Tibial artery (tissue), 4 donors: ENCODE measurements around the gene IL3RA.

Source experiments
- DNase-seq, 2 donors: peaks; one replicate each; pipeline ENCODE4 v3.0.0-alpha.2; 2019
- H3K27ac ChIP-seq, 2 donors: fragments of 200-600 bp; sonication (generic) in 1 of 2; 1 replicate in 1 of 2; 2 replicates in 1 of 2; pipeline ENCODE4 v1.5.1; 2018 to 2019; ENCODE audit warnings: mild to moderate bottlenecking in 1 of 2
- H3K27me3 ChIP-seq, 2 donors: fragments of 200-600 bp; sonication (generic) in 1 of 2; one replicate each; pipeline versions ENCODE4 v1.5.1 to v1.6.0; 2016 to 2019
- H3K36me3 ChIP-seq, 3 donors: fragments of 200-600 bp; sonication (generic) in 2 of 3; one replicate each; pipeline ENCODE4 v1.5.1; 2016 to 2019; ENCODE audit warnings: mild to moderate bottlenecking in 2 of 3
- H3K4me1 ChIP-seq, 4 donors: fragments of 200-600 bp; sonication (generic) in 2 of 4; 1 replicate in 3 of 4; 2 replicates in 1 of 4; pipeline ENCODE4 v1.5.1; 2016 to 2019
- H3K4me3 ChIP-seq, 2 donors: fragments of 200-600 bp; sonication (generic) in 1 of 2; 1 replicate in 1 of 2; 2 replicates in 1 of 2; pipeline ENCODE4 v1.5.1; 2018 to 2019; ENCODE audit warnings: mild to moderate bottlenecking in 2 of 2
- H3K9me3 ChIP-seq, 3 donors: fragments of 200-600 bp; sonication (generic) in 1 of 3; one replicate each; pipeline ENCODE4 v1.5.1; 2016 to 2019
- intact Hi-C: fragments of 100-400 bp; cut with DNase I; formaldehyde crosslinking; loops from one replicate; pipeline ENCODE4 v1.15.0; 2023; ENCODE audit warnings: low total_unique reads
- TF ChIP-seq, protein P1 (sequence below), 2 experiments: fragments of 200-600 bp in 1 of 2; fragments of 450-650 bp in 1 of 2; IDR thresholded peaks; one replicate each; pipeline ENCODE4 v1.5.1; 2017 to 2019; ENCODE audit warnings: antibody characterized with exemption in 2 of 2, mild to moderate bottlenecking in 1 of 2, moderate library complexity in 1 of 2

The IL3RA gene

DNA sequence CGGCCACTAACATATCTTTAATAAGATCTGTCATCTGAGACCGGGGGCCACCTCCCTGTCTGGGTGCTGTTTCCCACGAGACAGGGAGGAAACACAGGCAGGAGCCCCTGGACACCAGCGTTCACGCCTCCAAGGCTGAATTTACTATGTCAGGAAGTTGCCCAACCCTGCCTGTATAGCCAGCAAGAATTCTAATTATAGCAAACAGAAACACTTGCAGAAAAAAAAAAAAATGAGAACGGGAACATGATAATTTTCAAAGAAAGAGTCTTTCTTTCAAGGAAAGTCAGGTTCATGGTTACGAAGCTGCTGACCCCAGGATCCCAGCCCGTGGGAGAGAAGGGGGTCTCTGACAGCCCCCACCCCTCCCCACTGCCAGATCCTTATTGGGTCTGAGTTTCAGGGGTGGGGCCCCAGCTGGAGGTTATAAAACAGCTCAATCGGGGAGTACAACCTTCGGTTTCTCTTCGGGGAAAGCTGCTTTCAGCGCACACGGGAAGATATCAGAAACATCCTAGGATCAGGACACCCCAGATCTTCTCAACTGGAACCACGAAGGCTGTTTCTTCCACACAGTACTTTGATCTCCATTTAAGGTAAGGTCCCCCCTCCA lies at the start of gene IL3RA:
IL3RA (plus strand) TSS at position 455 of the 613 bp plus-strand sequence. CDS start 4,981 bp downstream, outside the sequence.
- no peaks in the 10 kb centered on the region for H3K36me3 ChIP-seq
- intact Hi-C loops, result no loop called here
- peaks cover 0 to 8% (median 2%) of the 10 kb centered on the region in 4 donors for H3K4me1 ChIP-seq
- TF ChIP-seq, protein P1, sequence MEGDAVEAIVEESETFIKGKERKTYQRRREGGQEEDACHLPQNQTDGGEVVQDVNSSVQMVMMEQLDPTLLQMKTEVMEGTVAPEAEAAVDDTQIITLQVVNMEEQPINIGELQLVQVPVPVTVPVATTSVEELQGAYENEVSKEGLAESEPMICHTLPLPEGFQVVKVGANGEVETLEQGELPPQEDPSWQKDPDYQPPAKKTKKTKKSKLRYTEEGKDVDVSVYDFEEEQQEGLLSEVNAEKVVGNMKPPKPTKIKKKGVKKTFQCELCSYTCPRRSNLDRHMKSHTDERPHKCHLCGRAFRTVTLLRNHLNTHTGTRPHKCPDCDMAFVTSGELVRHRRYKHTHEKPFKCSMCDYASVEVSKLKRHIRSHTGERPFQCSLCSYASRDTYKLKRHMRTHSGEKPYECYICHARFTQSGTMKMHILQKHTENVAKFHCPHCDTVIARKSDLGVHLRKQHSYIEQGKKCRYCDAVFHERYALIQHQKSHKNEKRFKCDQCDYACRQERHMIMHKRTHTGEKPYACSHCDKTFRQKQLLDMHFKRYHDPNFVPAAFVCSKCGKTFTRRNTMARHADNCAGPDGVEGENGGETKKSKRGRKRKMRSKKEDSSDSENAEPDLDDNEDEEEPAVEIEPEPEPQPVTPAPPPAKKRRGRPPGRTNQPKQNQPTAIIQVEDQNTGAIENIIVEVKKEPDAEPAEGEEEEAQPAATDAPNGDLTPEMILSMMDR (IDR thresholded peaks at IDR 0.05), result no peak
- H3K27me3 ChIP-seq, result peaks cover 0 to 3% of the 10 kb centered on the region in 2 donors
- peaks cover 0 to 7% (median 0%) of the 10 kb centered on the region in 3 donors for H3K9me3 ChIP-seq
- peak; percentile 68 to 73 for DNase-seq
- peak within 1 kb of the TSS; percentile 51 to 61 for H3K4me3 ChIP-seq
- peak within 1 kb of the TSS; percentile 50 to 58 for H3K27ac ChIP-seq

DNA sequence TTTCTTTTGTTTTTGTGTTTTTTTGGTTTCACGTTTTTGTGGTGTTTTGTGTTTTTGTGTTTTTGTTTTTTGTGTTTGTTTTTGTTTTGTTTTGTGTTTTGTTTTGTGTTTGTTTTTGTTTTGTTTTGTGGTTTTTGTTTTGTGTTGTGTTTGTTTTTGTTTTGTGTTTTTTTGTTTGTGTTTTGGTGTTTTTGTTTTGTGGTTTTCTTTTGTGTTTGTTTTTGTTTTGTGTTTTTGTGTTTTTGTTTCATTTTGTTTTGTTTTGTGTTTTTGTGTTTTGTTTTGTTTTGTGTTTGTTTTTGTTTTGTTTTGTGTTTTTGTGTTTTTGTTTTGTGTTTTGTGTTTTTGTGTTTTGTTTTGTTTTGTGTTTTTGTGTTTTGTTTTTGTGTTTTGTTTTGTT lies 47.0 kb upstream of the IL3RA start:
- intact Hi-C loops, result no loop called here
- TF ChIP-seq, protein P1 (IDR thresholded peaks at IDR 0.05), result no peak
- no peak for DNase-seq

DNA sequence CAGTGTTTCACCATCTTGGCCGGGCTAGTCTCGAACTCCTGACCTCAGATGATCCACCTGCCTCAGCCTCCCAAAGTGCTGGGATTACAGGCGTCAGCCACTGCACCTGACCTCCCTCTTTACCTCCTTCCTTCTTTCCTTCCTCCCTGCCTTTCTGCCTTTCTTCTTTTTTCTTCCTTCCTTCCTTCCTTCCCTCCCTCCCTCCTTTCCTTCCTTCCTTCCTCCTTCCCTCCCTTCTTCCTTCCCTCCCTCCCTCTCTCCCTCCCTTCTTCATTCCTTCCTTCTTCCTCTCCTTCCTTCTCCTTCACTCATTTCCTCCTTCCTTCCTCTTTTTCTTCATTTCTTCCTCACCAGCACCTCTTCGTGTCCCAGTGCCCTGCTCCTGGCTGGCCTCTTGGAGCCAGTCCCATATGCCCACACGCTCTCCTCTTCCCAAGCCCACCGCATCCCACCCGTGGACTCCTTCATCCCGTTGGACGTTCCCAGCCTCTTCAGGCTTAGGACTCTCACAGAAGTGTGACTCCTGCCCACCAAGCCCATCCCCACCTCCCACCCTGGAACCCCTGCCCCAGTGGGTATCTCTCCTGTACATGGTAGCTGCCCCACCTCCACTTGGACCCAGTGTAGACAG lies 45.4 kb upstream of the IL3RA start:
- no peaks in the 10 kb centered on the region for H3K4me1 ChIP-seq
- no peak overlapping the region for H3K4me3 ChIP-seq
- H3K9me3 ChIP-seq, result no peaks in the 10 kb centered on the region
- intact Hi-C loops, result no loop called here
- H3K36me3 ChIP-seq, result no peaks in the 10 kb centered on the region
- no peak for DNase-seq
- TF ChIP-seq, protein P1 (IDR thresholded peaks at IDR 0.05), result no peak
- no peak overlapping the region for H3K27ac ChIP-seq
- H3K27me3 ChIP-seq, result peaks cover 0 to 16% of the 10 kb centered on the region in 2 donors

More for the DNA sequence above, 47.0 kb upstream of the IL3RA start:
- no peaks in the 10 kb centered on the region for H3K9me3 ChIP-seq
- no peaks in the 10 kb centered on the region for H3K4me1 ChIP-seq
- H3K27me3 ChIP-seq, result peaks cover 0 to 6% of the 10 kb centered on the region in 2 donors
- no peak overlapping the region for H3K27ac ChIP-seq
- no peak overlapping the region for H3K4me3 ChIP-seq
- no peaks in the 10 kb centered on the region for H3K36me3 ChIP-seq

DNA sequence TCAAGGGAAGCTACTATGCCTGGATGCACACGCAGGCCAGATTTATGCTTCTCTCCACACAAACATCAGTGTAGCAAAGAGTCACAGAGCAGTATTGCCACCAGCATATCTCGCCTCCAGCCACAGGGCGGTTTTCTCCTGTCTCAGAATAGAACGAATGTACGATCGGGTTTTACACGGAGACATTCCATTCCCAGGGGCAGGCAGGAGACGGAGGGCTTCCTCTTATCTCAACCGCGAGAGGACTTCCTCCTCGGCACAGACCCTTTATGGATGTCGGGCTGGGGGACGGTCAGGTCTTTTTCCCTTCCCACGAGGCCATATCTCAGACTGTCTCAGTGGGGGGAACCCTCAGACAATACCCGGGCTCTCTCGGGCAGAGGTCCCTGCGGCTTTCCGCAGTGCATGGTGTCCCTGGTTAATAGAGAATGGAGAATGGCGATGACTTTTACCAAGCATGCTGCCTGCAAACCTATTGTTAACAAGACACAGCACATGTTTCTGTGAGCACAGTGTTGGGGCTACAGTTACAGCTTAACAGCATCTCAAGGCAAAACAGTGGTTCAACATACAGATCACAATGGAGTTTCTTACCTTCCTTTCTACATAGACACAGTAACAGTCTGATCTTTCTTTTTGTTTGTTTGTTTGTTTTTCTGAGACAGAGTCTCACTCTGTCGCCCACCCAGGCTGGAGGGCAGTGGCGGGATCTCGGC lies 43.9 kb upstream of the IL3RA start:
- H3K27me3 ChIP-seq, result peaks cover 0 to 16% of the 10 kb centered on the region in 2 donors
- no peak for DNase-seq
- no peaks in the 10 kb centered on the region for H3K36me3 ChIP-seq
- H3K4me3 ChIP-seq, result no peak overlapping the region
- no peaks in the 10 kb centered on the region for H3K4me1 ChIP-seq
- no peaks in the 10 kb centered on the region for H3K9me3 ChIP-seq
- intact Hi-C loops, result no loop called here
- TF ChIP-seq, protein P1 (IDR thresholded peaks at IDR 0.05), result no peak
- H3K27ac ChIP-seq, result no peak overlapping the region

DNA sequence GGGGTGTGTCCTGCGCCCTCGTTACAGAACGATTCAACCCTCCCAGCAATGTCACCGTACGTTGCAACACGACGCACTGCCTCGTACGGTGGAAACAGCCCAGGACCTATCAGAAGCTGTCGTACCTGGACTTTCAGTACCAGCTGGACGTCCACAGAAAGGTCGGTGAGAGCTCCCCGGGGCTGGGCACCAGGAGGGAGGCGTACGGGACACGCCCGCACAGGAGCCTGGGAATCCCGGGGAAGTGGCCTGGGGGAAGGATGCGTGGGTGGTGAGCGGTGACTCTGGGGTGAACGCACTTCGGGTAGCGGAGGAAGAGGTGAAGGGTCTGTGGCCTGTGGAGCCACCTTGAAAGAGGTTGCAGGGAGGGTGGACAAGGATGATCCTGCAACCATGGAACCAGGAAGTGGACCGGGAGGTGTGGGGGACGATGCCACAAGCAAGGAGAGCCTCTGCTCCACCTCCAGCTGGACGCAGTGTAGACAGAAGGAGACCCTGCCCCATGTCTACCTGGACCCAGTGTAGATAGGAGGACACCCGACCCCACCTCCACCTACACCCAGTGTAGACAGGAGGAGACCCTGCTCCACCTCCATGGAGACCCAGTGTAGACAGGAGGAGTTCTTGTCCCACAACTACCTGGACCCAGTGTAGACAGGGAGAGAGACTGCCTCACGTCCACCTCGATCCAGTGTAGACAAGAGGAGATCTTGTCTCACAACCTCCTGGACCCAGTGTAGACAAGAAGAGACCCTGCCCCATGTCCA lies 42.1 kb upstream of the IL3RA start:
- intact Hi-C loops, result no loop called here
- H3K36me3 ChIP-seq, result no peaks in the 10 kb centered on the region
- H3K4me1 ChIP-seq, result no peaks in the 10 kb centered on the region
- no peak overlapping the region for H3K27ac ChIP-seq
- DNase-seq, result no peak
- H3K9me3 ChIP-seq, result peaks cover 0 to 8% (median 2%) of the 10 kb centered on the region in 3 donors
- H3K4me3 ChIP-seq, result no peak overlapping the region
- TF ChIP-seq, protein P1 (IDR thresholded peaks at IDR 0.05), result no peak
- peaks cover 0 to 16% of the 10 kb centered on the region in 2 donors for H3K27me3 ChIP-seq
